Eye (tissue), 1 donor: ENCODE measurements around the gene ABHD16B.

Source experiments
- DNase-seq: peaks from one replicate; pipeline ENCODE4 v3.0.0-alpha.2; 2015

The ABHD16B gene

GRCh38 chr20:63861365-63861934, at the start of gene ABHD16B:
Gene ABHD16B, plus strand, starts transcription at chr20:63861498. Its CDS starts 43 bp downstream, at chr20:63861541.
- DNase-seq = no peak

GRCh38 chr20:63814891-63815614, 46.2 kb upstream of the ABHD16B start:
- DNase-seq = no peak

GRCh38 chr20:63815615-63816253, 45.6 kb upstream of the ABHD16B start:
- no peak for DNase-seq

- DNase-seq = no peak
Measured at GRCh38 chr20:63819224-63819921, 41.9 kb upstream of the ABHD16B start.

- no peak for DNase-seq
Measured at GRCh38 chr20:63821811-63822210, 39.5 kb upstream of the ABHD16B start.

GRCh38 chr20:63822276-63822696, 39.0 kb upstream of the ABHD16B start:
- no peak for DNase-seq

GRCh38 chr20:63823691-63824311, 37.5 kb upstream of the ABHD16B start:
- no peak for DNase-seq

- DNase-seq = no peak
Measured at GRCh38 chr20:63825331-63826118, 35.8 kb upstream of the ABHD16B start.

- no peak for DNase-seq
Measured at GRCh38 chr20:63826753-63827152, 34.5 kb upstream of the ABHD16B start.

- DNase-seq = no peak
Measured at GRCh38 chr20:63828124-63828523, 33.2 kb upstream of the ABHD16B start.

- no peak for DNase-seq
Measured at GRCh38 chr20:63828545-63828944, 32.8 kb upstream of the ABHD16B start.

- no peak for DNase-seq
Measured at GRCh38 chr20:63828951-63829350, 32.3 kb upstream of the ABHD16B start.

GRCh38 chr20:63829603-63829944, 31.7 kb upstream of the ABHD16B start:
- no peak for DNase-seq

- DNase-seq = peak; percentile 58
Measured at GRCh38 chr20:63829945-63830835, 31.1 kb upstream of the ABHD16B start.

- DNase-seq = no peak
Measured at GRCh38 chr20:63830841-63831588, 30.3 kb upstream of the ABHD16B start, which contains the start of gene ZBTB46. Gene ZBTB46, minus strand, starts transcription at chr20:63831264. Its CDS starts 40,507 bp downstream, at chr20:63790757.

- DNase-seq = no peak
Measured at GRCh38 chr20:63831646-63831992, 29.7 kb upstream of the ABHD16B start.

GRCh38 chr20:63831993-63832686, 29.2 kb upstream of the ABHD16B start:
- peak; percentile 58 for DNase-seq

- no peak for DNase-seq
Measured at GRCh38 chr20:63833776-63834490, 27.4 kb upstream of the ABHD16B start.

GRCh38 chr20:63834491-63834880, 26.8 kb upstream of the ABHD16B start:
- no peak for DNase-seq
